ENCODE results near the gene PLA2G4B. TPM values are rescaled to one million over a fixed set of nuclear protein-coding genes. Genes with fewer than 3 reads are reported as not detected.

Gene PLA2G4B
- total and polyA plus RNA-seq, 9 of the 15 experiments (the other 6 are each of a cell fraction or from before 2014, with no cell fraction given): 0.07 to 6.1 (median 2.8) TPM

GRCh38 chr15:41854443-41854842 is 15.8 kb downstream of the PLA2G4B start (continued):
- TF ChIP-seq MGA (IDR thresholded peaks at IDR 0.05): no peak
- no peak for TF ChIP-seq ESRRA (IDR thresholded peaks at IDR 0.05; ENCODE audit: borderline replicate concordance, low read depth)
- no peak for TF ChIP-seq HNRNPUL1 (IDR thresholded peaks at IDR 0.05; ENCODE audit: low read length)
- no peak for TF ChIP-seq ARID1B (IDR thresholded peaks at IDR 0.05)
- TF ChIP-seq HCFC1 (IDR thresholded peaks at IDR 0.05; ENCODE audit: low read depth, low read length): no peak
- no peak for TF ChIP-seq ZNF830 (CRISPR knock-in tag; IDR thresholded peaks at IDR 0.05)

Measured in K562 (cell line).